ENCODE measurements around the gene CLIC5.

CLIC5 gene

GRCh38 chr6:45895569-45895968 is 120.1 kb downstream of the CLIC5 start:
- no peak for DNase-seq (ENCODE audit: low read depth, low spot score)

GRCh38 chr6:45892696-45893245 is 122.9 kb downstream of the CLIC5 start:
- no peak for DNase-seq (ENCODE audit: low read depth, low spot score)

- DNase-seq (ENCODE audit: low read depth, low spot score), result no peak
These were observed 123.5 kb downstream of the CLIC5 start for GRCh38 chr6:45892196-45892595.

GRCh38 chr6:45886776-45887175 is 128.9 kb downstream of the CLIC5 start:
- DNase-seq (ENCODE audit: low read depth, low spot score), result no peak

- DNase-seq (ENCODE audit: low read depth, low spot score), result no peak
These were observed 131.3 kb downstream of the CLIC5 start for GRCh38 chr6:45884336-45884735.

GRCh38 chr6:45882671-45883070 is 133.0 kb downstream of the CLIC5 start:
- no peak for DNase-seq (ENCODE audit: low read depth, low spot score)

GRCh38 chr6:45881705-45882467 is 133.8 kb downstream of the CLIC5 start:
- DNase-seq (ENCODE audit: low read depth, low spot score), result peak; percentile 52

GRCh38 chr6:45880676-45881075 is 135.0 kb downstream of the CLIC5 start:
- no peak for DNase-seq (ENCODE audit: low read depth, low spot score)

GRCh38 chr6:45880159-45880558 is 135.5 kb downstream of the CLIC5 start:
- peak; percentile 11 for DNase-seq (ENCODE audit: low read depth, low spot score)

GRCh38 chr6:45877970-45878590 is 137.6 kb downstream of the CLIC5 start:
- DNase-seq (ENCODE audit: low read depth, low spot score), result no peak

GRCh38 chr6:45872827-45873365 is 142.8 kb downstream of the CLIC5 start:
- no peak for DNase-seq (ENCODE audit: low read depth, low spot score)

GRCh38 chr6:45870531-45870930 is 145.1 kb downstream of the CLIC5 start:
- DNase-seq (ENCODE audit: low read depth, low spot score), result no peak

GRCh38 chr6:45864651-45865050 is 151.0 kb downstream of the CLIC5 start:
- DNase-seq (ENCODE audit: low read depth, low spot score), result no peak

- DNase-seq (ENCODE audit: low read depth, low spot score), result no peak
These were observed 157.0 kb downstream of the CLIC5 start for GRCh38 chr6:45858691-45859090.

GRCh38 chr6:45857827-45858226 is 157.8 kb downstream of the CLIC5 start:
- DNase-seq (ENCODE audit: low read depth, low spot score), result no peak

- DNase-seq (ENCODE audit: low read depth, low spot score), result no peak
These were observed 159.8 kb downstream of the CLIC5 start for GRCh38 chr6:45855642-45856394.

- DNase-seq (ENCODE audit: low read depth, low spot score), result no peak
These were observed 161.4 kb downstream of the CLIC5 start for GRCh38 chr6:45854149-45854742.

GRCh38 chr6:45851034-45851400 is 164.6 kb downstream of the CLIC5 start:
- DNase-seq (ENCODE audit: low read depth, low spot score), result peak; percentile 31

- peak; percentile 24 for DNase-seq (ENCODE audit: low read depth, low spot score)
These were observed 165.2 kb downstream of the CLIC5 start for GRCh38 chr6:45850378-45851033.

- DNase-seq (ENCODE audit: low read depth, low spot score), result peak; percentile 32
These were observed 170.1 kb downstream of the CLIC5 start for GRCh38 chr6:45845567-45845966.

- DNase-seq (ENCODE audit: low read depth, low spot score), result no peak
These were observed 170.7 kb downstream of the CLIC5 start for GRCh38 chr6:45844986-45845385.

Data from astrocyte of the hippocampus (primary cell).